H1 (cell line): ENCODE results near the gene C22orf23.
"Not testable (repeated sequence)": the region's sequence is repeated elsewhere in the genome, so short reads cannot be mapped to it uniquely, and the experiment has no call there.

Experiments
- CTCF ChIP-seq, 3 experiments: IDR thresholded peaks; 1 replicate in 2 of 3; 2 replicates in 1 of 3; pipeline versions ENCODE4 v1.5.1 to v1.6.1; 2011; ENCODE audit warnings: low read length in 3 of 3, mild to moderate bottlenecking in 3 of 3, inconsistent platforms in 2 of 3, low read depth in 1 of 3, moderate library complexity in 1 of 3; ENCODE audit not compliant: insufficient read depth in 1 of 3; ENCODE audit errors: control extremely low read depth in 1 of 3
- EZH2 ChIP-seq: fragments of 200-600 bp; sonication (generic); IDR thresholded peaks from 2 replicates; pipeline ENCODE4 v1.7.1; 2012; ENCODE audit warnings: low read depth, mild to moderate bottlenecking, moderate library complexity, low read length, inconsistent platforms; ENCODE audit not compliant: severe bottlenecking
- POLR2A ChIP-seq, 2 experiments: IDR thresholded peaks; 1 replicate in 1 of 2; 2 replicates in 1 of 2; pipeline ENCODE4 v1.6.1; 2011; ENCODE audit warnings: low read depth in 2 of 2, low read length in 2 of 2, mild to moderate bottlenecking in 2 of 2; ENCODE audit errors: control extremely low read depth in 1 of 2
- POU5F1 ChIP-seq: IDR thresholded peaks from 2 replicates; pipeline ENCODE4 v1.6.1; 2011; ENCODE audit warnings: low read depth, mild to moderate bottlenecking, low read length, moderate library complexity
- TCF12 ChIP-seq: IDR thresholded peaks from 2 replicates; pipeline ENCODE4 v1.6.1; 2011; ENCODE audit warnings: low read depth, mild to moderate bottlenecking, low read length
- TF ChIP-seq, protein P1 (sequence below): IDR thresholded peaks from 2 replicates; pipeline ENCODE4 v1.6.1; 2011; ENCODE audit warnings: low read length, improper control_type of control experiment
- TF ChIP-seq, protein P2 (sequence below): IDR thresholded peaks from 2 replicates; pipeline ENCODE4 v1.6.1; 2012; ENCODE audit warnings: low read length, inconsistent platforms

DNA sequence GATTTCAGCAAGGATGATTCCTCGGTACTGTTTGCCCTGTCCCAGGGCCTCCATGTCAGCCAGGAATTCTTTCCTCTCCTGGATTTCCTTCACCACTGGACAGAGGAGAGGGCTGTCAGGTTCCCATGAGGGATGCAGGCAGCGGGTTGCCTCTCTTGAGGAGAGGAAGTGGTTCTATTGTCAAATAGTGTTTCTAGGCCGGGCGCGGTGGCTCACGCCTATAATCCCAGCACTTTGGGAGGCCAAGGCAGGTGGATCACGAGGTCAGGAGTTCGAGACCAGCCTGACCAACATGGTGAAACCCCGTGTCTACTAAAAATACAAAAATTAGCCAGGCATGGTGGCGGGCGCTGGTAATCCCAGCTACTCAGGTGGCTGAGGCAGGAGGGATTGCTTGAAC is 9.0 kb downstream of the C22orf23 start:
- TF ChIP-seq EZH2; TCF12; CTCF (IDR thresholded peaks at IDR 0.05; ENCODE audit: control extremely low read depth in 1 of 3, insufficient read depth in 1 of 3, low read depth in 1 of 3, low read length in 3 of 3); POU5F1; POLR2A (IDR thresholded peaks at IDR 0.05; ENCODE audit: control extremely low read depth in 1 of 2, low read depth in 2 of 2, low read length in 2 of 2): not testable (repeated sequence)
- TF ChIP-seq, protein P1, sequence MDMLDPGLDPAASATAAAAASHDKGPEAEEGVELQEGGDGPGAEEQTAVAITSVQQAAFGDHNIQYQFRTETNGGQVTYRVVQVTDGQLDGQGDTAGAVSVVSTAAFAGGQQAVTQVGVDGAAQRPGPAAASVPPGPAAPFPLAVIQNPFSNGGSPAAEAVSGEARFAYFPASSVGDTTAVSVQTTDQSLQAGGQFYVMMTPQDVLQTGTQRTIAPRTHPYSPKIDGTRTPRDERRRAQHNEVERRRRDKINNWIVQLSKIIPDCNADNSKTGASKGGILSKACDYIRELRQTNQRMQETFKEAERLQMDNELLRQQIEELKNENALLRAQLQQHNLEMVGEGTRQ: not testable (repeated sequence)
- TF ChIP-seq, protein P2, sequence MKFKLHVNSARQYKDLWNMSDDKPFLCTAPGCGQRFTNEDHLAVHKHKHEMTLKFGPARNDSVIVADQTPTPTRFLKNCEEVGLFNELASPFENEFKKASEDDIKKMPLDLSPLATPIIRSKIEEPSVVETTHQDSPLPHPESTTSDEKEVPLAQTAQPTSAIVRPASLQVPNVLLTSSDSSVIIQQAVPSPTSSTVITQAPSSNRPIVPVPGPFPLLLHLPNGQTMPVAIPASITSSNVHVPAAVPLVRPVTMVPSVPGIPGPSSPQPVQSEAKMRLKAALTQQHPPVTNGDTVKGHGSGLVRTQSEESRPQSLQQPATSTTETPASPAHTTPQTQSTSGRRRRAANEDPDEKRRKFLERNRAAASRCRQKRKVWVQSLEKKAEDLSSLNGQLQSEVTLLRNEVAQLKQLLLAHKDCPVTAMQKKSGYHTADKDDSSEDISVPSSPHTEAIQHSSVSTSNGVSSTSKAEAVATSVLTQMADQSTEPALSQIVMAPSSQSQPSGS: not testable (repeated sequence)
